HEK293 (cell line): Measurements from ENCODE around the gene TOMM40.

Source experiments
- EGR2 ChIP-seq: fragments of 450-650 bp; formaldehyde crosslinking; IDR thresholded peaks from 2 replicates; pipeline ENCODE4 v1.5.1; 2016; ENCODE audit warnings: low read depth, missing biosample characterization, missing genetic modification characterization
- KLF8 ChIP-seq: fragments of 450-650 bp; formaldehyde crosslinking; IDR thresholded peaks from 2 replicates; pipeline ENCODE4 v1.5.1; 2016; ENCODE audit warnings: missing biosample characterization, missing genetic modification characterization
- PATZ1 ChIP-seq: fragments of 450-650 bp; formaldehyde crosslinking; IDR thresholded peaks from 2 replicates; pipeline ENCODE4 v1.5.1; 2016; ENCODE audit warnings: missing biosample characterization, missing genetic modification characterization
- PBX3 ChIP-seq: sonication (generic); formaldehyde crosslinking; IDR thresholded peaks from 2 replicates; pipeline ENCODE4 v1.8.1; 2022; ENCODE audit warnings: mild to moderate bottlenecking, moderate library complexity, missing genetic modification reagents
- PRDM10 ChIP-seq: fragments of 450-650 bp; formaldehyde crosslinking; IDR thresholded peaks from 2 replicates; pipeline ENCODE4 v1.5.1; 2016; ENCODE audit warnings: missing biosample characterization, missing genetic modification characterization
- PRDM4 ChIP-seq: fragments of 450-650 bp; formaldehyde crosslinking; IDR thresholded peaks from 2 replicates; pipeline ENCODE4 v1.5.1; 2017; ENCODE audit warnings: missing biosample characterization, missing genetic modification characterization
- RBAK ChIP-seq: fragments of 450-650 bp; formaldehyde crosslinking; IDR thresholded peaks from 2 replicates; pipeline ENCODE4 v1.5.1; 2016; ENCODE audit warnings: missing biosample characterization, missing genetic modification characterization
- SP7 ChIP-seq: fragments of 450-650 bp; formaldehyde crosslinking; IDR thresholded peaks from 2 replicates; pipeline ENCODE4 v1.5.1; 2016; ENCODE audit warnings: missing biosample characterization, missing genetic modification characterization
- ZBTB48 ChIP-seq: fragments of 450-650 bp; formaldehyde crosslinking; IDR thresholded peaks from 2 replicates; pipeline ENCODE4 v1.5.1; 2016; ENCODE audit warnings: missing biosample characterization, missing genetic modification characterization
- ZNF10 ChIP-seq: fragments of 450-650 bp; formaldehyde crosslinking; IDR thresholded peaks from 2 replicates; pipeline ENCODE4 v1.5.1; 2017; ENCODE audit warnings: missing biosample characterization, missing genetic modification characterization
- ZNF112 ChIP-seq: fragments of 450-650 bp; formaldehyde crosslinking; IDR thresholded peaks from 2 replicates; pipeline ENCODE4 v1.5.0; 2017; ENCODE audit warnings: missing biosample characterization, missing genetic modification characterization
- ZNF169 ChIP-seq: fragments of 450-650 bp; formaldehyde crosslinking; IDR thresholded peaks from 2 replicates; pipeline ENCODE4 v1.5.1; 2016; ENCODE audit warnings: missing biosample characterization, missing genetic modification characterization
- ZNF214 ChIP-seq: fragments of 450-650 bp; formaldehyde crosslinking; IDR thresholded peaks from 2 replicates; pipeline ENCODE4 v1.5.1; 2017; ENCODE audit warnings: missing biosample characterization, mild to moderate bottlenecking, missing genetic modification characterization, borderline replicate concordance
- ZNF221 ChIP-seq: fragments of 450-650 bp; formaldehyde crosslinking; IDR thresholded peaks from 2 replicates; pipeline ENCODE4 v1.5.1; 2017; ENCODE audit warnings: missing biosample characterization, missing genetic modification characterization, borderline replicate concordance
- ZNF26 ChIP-seq: fragments of 450-650 bp; formaldehyde crosslinking; IDR thresholded peaks from 2 replicates; pipeline ENCODE4 v1.5.1; 2016; ENCODE audit warnings: missing biosample characterization, missing genetic modification characterization
- ZNF266 ChIP-seq: fragments of 450-650 bp; formaldehyde crosslinking; IDR thresholded peaks from 2 replicates; pipeline ENCODE4 v1.5.1; 2016; ENCODE audit warnings: missing biosample characterization, missing genetic modification characterization, low read depth
- ZNF302 ChIP-seq: fragments of 450-650 bp; formaldehyde crosslinking; IDR thresholded peaks from 2 replicates; pipeline ENCODE4 v1.5.1; 2016; ENCODE audit warnings: missing biosample characterization, missing genetic modification characterization, low read depth
- ZNF48 ChIP-seq: fragments of 450-650 bp; formaldehyde crosslinking; IDR thresholded peaks from 2 replicates; pipeline ENCODE4 v1.5.1; 2016; ENCODE audit warnings: missing biosample characterization, missing genetic modification characterization
- ZNF529 ChIP-seq: fragments of 450-650 bp; formaldehyde crosslinking; IDR thresholded peaks from 2 replicates; pipeline ENCODE4 v1.5.1; 2017; ENCODE audit warnings: missing genetic modification characterization, missing biosample characterization; ENCODE audit not compliant: insufficient replicate concordance
- ZNF548 ChIP-seq: fragments of 450-650 bp; formaldehyde crosslinking; IDR thresholded peaks from 2 replicates; pipeline ENCODE4 v1.5.1; 2016; ENCODE audit warnings: missing biosample characterization, missing genetic modification characterization
- ZNF549 ChIP-seq: fragments of 450-650 bp; IDR thresholded peaks from 2 replicates; pipeline ENCODE4 v1.5.1; 2018; ENCODE audit warnings: missing biosample characterization, missing genetic modification characterization, mild to moderate bottlenecking, inconsistent platforms, moderate library complexity
- ZNF558 ChIP-seq: fragments of 450-650 bp; formaldehyde crosslinking; IDR thresholded peaks from 2 replicates; pipeline ENCODE4 v1.5.1; 2016; ENCODE audit warnings: missing biosample characterization, missing genetic modification characterization
- ZNF561 ChIP-seq: fragments of 450-650 bp; IDR thresholded peaks from 2 replicates; pipeline ENCODE4 v1.5.1; 2018; ENCODE audit warnings: missing biosample characterization, missing genetic modification characterization, borderline replicate concordance
- ZNF580 ChIP-seq: fragments of 450-650 bp; formaldehyde crosslinking; IDR thresholded peaks from 2 replicates; pipeline ENCODE4 v1.5.1; 2016; ENCODE audit warnings: missing biosample characterization, missing genetic modification characterization
- ZNF791 ChIP-seq: fragments of 450-650 bp; formaldehyde crosslinking; IDR thresholded peaks from 2 replicates; pipeline ENCODE4 v1.5.1; 2016; ENCODE audit warnings: missing biosample characterization, missing genetic modification characterization
- ZSCAN16 ChIP-seq: fragments of 450-650 bp; formaldehyde crosslinking; IDR thresholded peaks from 2 replicates; pipeline ENCODE4 v1.5.1; 2016; ENCODE audit warnings: missing biosample characterization, missing genetic modification characterization
- ZSCAN5A ChIP-seq: fragments of 450-650 bp; formaldehyde crosslinking; IDR thresholded peaks from 2 replicates; pipeline ENCODE4 v1.5.1; 2016; ENCODE audit warnings: missing biosample characterization, missing genetic modification characterization

The TOMM40 gene

GRCh38 chr19:44890366-44891015, 563 bp upstream of the TOMM40 start (continued):
- peak; percentile 86 for TF ChIP-seq PRDM10 (tag by site-specific recombination)
- peak; percentile 89 for TF ChIP-seq KLF8
- no peak; the same call in 1 of the 2 replicates for TF ChIP-seq ZNF10 (tag by site-specific recombination)
- TF ChIP-seq PATZ1 (tag by site-specific recombination) = peak; percentile 79
- no peak for TF ChIP-seq ZNF169 (tag by site-specific recombination)
- no peak for TF ChIP-seq ZNF214 (tag by site-specific recombination)
- no peak for TF ChIP-seq ZNF266 (tag by site-specific recombination)
- TF ChIP-seq ZNF549 (tag by site-specific recombination) = no peak
- TF ChIP-seq PBX3 (CRISPR knock-in tag) = no peak
- no peak for TF ChIP-seq ZNF48 (tag by site-specific recombination)
- no peak for TF ChIP-seq ZNF221 (tag by site-specific recombination)
- TF ChIP-seq ZNF302 (tag by site-specific recombination) = no peak
- TF ChIP-seq ZNF26 (tag by site-specific recombination) = no peak
- TF ChIP-seq ZSCAN16 = peak; percentile 88
- no peak for TF ChIP-seq ZNF791 (tag by site-specific recombination)
- TF ChIP-seq ZBTB48 (tag by site-specific recombination) = peak; percentile 11; the same call in 1 of the 2 replicates
- no peak; the same call in 1 of the 2 replicates for TF ChIP-seq PRDM4 (tag by site-specific recombination)
- TF ChIP-seq SP7 = peak; percentile 87
- no peak for TF ChIP-seq ZNF561 (tag by site-specific recombination)
- TF ChIP-seq ZNF558 (tag by site-specific recombination) = no peak
- no peak for TF ChIP-seq EGR2 (tag by site-specific recombination)
- no peak for TF ChIP-seq ZNF112 (tag by site-specific recombination)
- no peak for TF ChIP-seq RBAK
- no peak for TF ChIP-seq ZNF529 (tag by site-specific recombination)
- TF ChIP-seq ZNF580 = peak; percentile 95; the same call in 1 of the 2 replicates
- TF ChIP-seq ZNF548 (tag by site-specific recombination) = no peak
- no peak for TF ChIP-seq ZSCAN5A (tag by site-specific recombination)
